Measurements from ENCODE around the gene ORM1.

ORM1 gene

GRCh38 chr9:114349713-114350480 is 27.0 kb downstream of the ORM1 start:
- H3K4me3 ChIP-seq (ENCODE audit: low read length): no peak overlapping the region
- DNase-seq (ENCODE audit: low read depth): no peak
- no peak for TF ChIP-seq CTCF (conservative IDR thresholded peaks at IDR 0.05; ENCODE audit: low read depth, low read length)

- TF ChIP-seq CTCF (conservative IDR thresholded peaks at IDR 0.05; ENCODE audit: low read depth, low read length): no peak
- no peak overlapping the region for H3K4me3 ChIP-seq (ENCODE audit: low read length)
- no peak for DNase-seq (ENCODE audit: low read depth)
Observed at GRCh38 chr9:114350636-114351401, 27.9 kb downstream of the ORM1 start.

GRCh38 chr9:114351932-114352331 is 29.0 kb downstream of the ORM1 start:
- no peak for DNase-seq (ENCODE audit: low read depth)
- H3K4me3 ChIP-seq (ENCODE audit: low read length): no peak overlapping the region
- no peak for TF ChIP-seq CTCF (conservative IDR thresholded peaks at IDR 0.05; ENCODE audit: low read depth, low read length)

- no peak for TF ChIP-seq CTCF (conservative IDR thresholded peaks at IDR 0.05; ENCODE audit: low read depth, low read length)
- no peak overlapping the region for H3K4me3 ChIP-seq (ENCODE audit: low read length)
- DNase-seq (ENCODE audit: low read depth): no peak
Observed at GRCh38 chr9:114355821-114356220, 32.9 kb downstream of the ORM1 start.

- H3K4me3 ChIP-seq (ENCODE audit: low read length): no peak overlapping the region
- TF ChIP-seq CTCF (conservative IDR thresholded peaks at IDR 0.05; ENCODE audit: low read depth, low read length): no peak
- DNase-seq (ENCODE audit: low read depth): no peak
Observed at GRCh38 chr9:114356792-114357191, 33.9 kb downstream of the ORM1 start.

GRCh38 chr9:114357360-114357759 is 34.5 kb downstream of the ORM1 start:
- no peak for TF ChIP-seq CTCF (conservative IDR thresholded peaks at IDR 0.05; ENCODE audit: low read depth, low read length)
- no peak overlapping the region for H3K4me3 ChIP-seq (ENCODE audit: low read length)
- DNase-seq (ENCODE audit: low read depth): no peak
